GM18505 (cell line): Measurements from ENCODE around the gene DCAF12.
"Not testable (repeated sequence)": the region's sequence is repeated elsewhere in the genome, so short reads cannot be mapped to it uniquely, and the experiment has no call there.

ENCODE experiments used
- ATAC-seq: cut with Tn5 transposase; IDR thresholded peaks from one replicate; pipeline ENCODE4 v1.9.1; 2021; ENCODE audit not compliant: unreplicated experiment
- POLR2A ChIP-seq: IDR thresholded peaks from 4 replicates; pipeline ENCODE4 v1.6.1; 2011; ENCODE audit warnings: borderline replicate concordance; ENCODE audit not compliant: insufficient read depth, insufficient read length; ENCODE audit errors: extremely low read depth

DCAF12 gene

DNA sequence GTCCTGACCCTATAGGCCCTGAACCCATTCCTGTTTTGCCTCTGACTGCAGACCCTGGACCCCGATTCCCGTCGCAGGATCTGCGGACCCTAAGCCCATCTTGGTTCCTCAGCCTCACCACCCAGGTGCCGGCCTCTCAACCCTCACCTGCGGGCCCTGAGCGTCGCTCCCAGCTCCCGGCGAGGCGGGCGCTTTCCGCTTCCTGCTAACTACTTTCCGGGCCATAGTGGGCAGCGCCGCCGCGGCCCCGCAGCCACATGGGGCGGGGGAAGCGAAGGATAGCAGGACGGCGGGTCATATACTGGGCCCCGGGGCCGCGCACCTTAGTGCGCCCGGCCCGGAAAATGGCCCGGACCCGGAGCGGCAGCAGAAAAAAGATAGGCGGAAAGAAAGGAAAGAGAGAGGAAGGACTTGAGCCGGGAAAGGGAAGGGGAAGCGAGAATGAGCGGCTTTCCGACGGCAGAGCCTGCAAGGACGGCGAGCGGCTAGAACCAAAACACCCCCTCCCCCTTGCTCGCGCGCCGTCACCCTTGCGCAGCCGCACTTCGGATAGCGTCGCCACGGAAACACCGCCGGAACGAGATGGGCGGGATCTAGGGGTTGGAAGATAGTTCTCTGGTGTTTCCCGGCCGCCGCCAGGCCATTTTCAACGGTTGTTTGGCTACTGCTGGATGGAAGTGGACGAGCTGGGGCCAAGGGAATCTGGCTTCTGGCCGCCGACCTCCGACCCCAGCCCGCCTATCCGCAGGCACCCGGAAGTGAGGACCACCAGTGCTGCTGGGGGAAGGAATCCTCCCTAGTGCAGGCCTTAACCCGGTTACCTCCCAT is at the start of gene DCAF12:
Gene DCAF12, minus strand, starts transcription at position 492 of the 828 bp plus-strand sequence. Its CDS starts 267 bp downstream, at position 225.
- peak; percentile 79 for ATAC-seq
- peak; percentile 80 for TF ChIP-seq POLR2A

DNA sequence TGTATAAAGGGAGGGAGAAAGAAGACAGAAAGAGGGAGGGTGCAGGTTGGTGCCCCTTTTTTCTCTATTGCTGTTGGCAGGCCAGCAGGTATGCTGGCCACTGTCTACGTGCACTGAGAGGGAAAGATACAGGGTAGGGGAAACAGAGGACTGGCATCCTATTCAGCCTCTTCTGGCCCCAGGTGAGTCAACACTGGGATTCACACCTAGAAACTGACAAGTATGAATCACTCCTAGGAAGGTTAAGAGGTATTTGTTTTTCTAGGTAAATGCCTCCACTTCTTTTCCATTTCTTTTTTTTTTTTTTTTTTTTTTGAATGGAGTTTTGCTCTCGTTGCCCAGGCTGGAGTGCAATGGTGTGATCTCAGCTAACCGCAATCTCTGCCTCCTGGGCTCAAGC is 49.6 kb upstream of the DCAF12 start:
- no peak for ATAC-seq
- TF ChIP-seq POLR2A: no peak

DNA sequence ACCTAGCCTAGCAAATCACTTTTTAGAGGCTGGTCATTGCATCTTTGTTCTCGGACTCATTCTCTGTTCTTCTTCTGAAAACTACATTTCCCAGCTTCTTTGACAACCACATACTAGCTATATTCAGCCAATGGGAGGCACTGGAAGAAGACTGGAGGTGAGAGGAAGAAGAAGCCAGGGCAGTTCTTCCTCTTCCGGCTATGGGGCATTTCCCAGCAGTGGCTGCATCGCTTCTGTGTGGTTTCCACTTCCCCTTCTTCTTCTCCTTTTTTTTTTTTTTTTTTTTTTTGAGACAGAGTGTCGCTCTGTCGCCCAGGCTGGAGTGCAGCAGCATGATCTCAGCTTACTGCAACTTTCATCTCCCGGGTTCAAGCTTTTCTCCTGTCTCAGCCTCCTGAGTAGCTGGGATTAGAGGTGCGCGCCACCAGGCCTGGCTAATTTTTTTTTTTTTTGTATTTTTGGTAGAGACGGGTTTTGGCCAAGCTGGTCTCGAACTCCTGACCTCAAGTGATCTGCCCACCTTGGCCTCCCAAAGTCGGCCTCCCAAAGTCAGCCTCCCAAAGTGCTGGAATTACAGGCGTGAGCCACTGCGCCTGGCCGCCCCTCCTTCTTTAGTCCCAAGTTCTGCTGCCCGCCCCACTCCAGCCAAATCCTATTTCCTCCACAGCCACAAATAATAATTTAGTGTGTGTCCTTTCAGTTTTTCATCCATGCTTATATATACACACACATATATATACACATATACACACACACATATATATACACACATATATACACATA is 45.4 kb upstream of the DCAF12 start:
- TF ChIP-seq POLR2A: no peak
- ATAC-seq: no peak

DNA sequence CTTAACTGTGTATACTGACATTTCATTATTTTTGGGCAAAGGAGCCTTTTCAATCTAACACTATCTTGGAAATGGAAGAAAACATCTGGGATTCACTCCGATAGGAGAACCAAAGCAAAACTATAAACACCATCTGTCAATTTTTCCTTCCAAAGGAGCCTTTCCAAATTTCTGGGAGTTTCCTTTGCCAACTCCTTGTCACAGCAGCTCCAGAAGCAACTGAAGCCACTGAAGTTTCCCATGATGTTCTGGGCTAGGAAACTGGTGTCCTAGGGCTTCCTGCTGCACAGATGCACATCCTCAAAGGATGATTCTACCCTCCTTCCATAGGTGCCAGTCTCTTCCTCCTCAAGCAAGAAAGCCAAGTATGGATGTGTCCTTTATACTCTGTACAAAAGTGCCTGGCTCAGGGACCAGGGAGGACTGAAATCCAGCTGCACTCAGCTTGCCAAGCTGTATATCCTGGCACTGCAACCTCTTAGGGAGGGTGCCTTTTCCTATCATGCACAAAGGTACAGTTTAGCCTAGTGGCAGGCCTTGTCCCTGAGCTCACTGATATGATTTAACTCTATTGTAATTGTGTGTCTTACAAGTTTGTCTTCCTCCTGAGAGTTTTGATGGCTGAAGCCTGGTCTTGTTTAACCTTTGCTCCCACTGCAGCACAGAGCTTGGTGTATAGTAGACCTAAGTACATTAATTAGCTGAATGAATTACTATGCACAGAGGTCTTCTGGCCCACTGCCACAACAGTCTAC is 43.9 kb upstream of the DCAF12 start:
- no peak for ATAC-seq

DNA sequence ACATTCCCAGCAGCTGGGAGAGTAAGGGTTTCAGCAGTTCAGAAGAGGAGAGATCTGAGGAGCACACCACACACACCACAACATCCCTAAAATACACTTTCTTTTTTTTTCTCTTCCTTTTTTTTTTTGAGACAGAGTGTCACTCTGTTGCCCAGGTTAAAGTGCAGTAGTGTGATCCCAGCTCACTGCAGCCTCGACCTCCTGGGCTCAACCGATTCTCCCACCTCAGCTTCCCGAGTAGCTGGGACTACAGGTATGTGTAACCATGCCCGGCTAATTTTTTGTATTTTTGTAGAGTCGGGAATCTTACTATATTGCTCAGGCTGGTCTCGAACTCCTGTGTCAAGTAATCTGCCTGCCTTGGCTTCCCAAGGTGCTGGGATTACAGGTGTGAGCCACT is 42.6 kb upstream of the DCAF12 start:
- TF ChIP-seq POLR2A: no peak
- ATAC-seq: no peak

More for the DNA sequence above, 43.9 kb upstream of the DCAF12 start:
- no peak for TF ChIP-seq POLR2A

DNA sequence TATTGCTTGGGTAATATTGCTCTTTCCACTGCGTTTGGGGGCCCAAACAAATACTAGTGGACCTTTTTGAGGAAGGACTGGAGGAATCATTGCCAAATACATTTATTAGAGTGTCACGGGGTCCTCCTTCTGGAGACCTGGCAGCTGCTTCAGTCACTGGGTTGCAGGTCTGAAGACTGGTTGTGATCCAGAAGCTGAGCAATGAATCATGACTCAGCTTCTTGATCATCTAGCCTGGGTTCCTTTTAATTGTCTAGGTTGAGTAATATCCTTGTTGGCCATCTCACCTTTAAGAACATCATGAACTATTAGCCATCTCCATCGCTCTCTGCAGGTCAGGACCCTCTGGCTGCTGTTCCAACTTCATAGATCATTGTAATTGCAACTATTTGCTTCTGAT is 36.9 kb upstream of the DCAF12 start:
- TF ChIP-seq POLR2A: no peak
- ATAC-seq: no peak

DNA sequence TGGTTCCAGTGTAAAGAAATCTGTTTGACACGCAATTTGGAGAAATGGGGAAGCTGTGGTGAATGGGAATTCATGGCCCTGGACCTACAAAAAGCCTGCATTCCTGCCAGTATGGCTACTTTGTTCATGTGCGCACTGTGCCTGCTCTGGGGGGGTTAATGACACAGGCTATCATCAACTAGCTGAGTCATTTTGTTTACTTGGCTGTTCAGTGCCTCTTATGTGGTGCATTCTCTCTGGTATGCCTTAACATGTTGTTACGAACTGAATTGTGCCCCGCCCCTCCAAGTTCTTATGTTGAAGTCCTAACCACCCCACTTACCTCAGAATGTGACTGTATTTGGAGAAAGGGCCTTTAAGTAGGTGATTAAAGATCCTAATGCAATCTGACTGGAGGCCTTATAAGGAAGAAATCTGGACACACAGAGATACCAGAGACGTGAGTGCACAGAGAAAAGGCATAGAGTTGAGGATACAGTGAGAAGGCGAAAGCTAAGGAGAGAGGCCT is 31.9 kb upstream of the DCAF12 start:
- TF ChIP-seq POLR2A: no peak
- no peak for ATAC-seq

DNA sequence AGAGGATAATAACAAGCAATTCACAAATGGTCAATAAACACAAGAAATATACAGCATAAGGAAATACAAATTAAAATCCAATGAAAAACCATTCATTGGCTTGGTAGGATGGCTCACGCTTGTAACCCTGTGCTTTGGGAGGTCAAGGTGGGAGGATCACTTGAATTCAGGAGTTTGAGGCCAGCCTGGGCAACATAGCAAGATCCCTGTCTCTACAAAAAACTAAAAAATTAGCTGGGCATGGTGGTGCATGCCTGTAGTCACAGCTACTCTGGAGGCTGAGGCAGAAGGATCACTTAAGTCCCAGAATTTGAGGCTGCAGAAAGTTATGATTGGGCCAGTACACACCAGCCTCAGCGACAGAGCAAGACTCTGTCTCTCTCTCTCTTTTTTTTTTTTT is 31.4 kb upstream of the DCAF12 start:
- ATAC-seq: no peak
- TF ChIP-seq POLR2A: no peak

DNA sequence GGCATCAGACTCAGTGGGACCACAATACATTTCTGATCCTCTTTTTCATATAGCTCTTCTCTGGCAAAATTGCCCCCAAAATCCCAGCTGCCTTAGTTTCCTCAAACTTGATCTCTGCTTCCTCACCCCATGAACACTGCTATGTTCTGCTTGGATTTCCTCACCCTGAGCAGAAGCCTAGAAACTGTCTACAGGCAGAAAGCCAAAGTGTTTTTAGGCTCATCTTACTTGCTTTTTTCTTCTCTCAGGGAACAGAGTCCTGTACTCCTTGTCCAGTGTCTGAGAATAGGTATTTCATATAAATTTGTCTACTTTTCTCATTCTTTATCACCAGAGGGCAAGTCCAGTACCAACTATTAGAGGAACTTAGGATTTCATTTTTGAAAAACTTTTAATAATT is 30.8 kb upstream of the DCAF12 start:
- no peak for ATAC-seq
- no peak for TF ChIP-seq POLR2A

DNA sequence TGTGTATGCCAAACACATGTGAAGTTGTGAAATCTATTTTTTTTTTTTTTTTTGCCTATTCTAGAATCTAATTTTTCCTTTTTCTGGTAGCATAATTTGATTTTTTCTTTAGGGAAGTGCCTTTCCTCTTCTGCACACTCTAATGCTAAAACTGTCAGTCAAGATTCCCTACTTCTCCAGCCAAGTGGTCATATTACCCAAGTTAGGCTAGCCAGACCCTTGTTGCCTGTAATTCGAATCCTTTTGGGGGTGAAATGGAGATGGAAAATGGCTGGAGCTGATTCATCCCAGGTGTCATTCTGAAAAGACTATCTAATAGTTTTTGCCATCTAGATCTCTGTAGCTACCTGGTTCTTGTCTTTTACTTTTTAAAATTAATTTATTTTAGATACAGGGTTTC is 27.6 kb upstream of the DCAF12 start:
- ATAC-seq: no peak
- TF ChIP-seq POLR2A: no peak

DNA sequence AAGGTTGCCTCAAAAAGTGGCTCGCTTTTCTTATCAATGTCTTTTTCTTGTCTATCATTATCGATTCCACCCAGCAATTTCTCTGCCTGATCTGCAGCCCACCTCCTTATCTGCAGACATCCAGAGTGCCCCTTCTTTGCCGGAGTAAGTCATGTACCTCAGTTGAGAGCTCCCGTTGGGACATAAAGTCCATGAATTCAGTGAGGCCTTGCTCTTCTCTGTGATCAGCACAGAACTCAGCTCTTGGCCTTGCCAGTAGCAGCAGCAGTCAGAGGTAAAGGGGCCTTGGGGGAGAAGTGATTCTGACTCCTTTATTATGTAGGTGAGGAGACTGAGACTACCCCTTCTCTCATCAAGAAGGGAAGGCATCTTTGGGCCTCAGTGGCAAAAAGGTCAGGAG is 24.9 kb upstream of the DCAF12 start:
- TF ChIP-seq POLR2A: no peak
- no peak for ATAC-seq

DNA sequence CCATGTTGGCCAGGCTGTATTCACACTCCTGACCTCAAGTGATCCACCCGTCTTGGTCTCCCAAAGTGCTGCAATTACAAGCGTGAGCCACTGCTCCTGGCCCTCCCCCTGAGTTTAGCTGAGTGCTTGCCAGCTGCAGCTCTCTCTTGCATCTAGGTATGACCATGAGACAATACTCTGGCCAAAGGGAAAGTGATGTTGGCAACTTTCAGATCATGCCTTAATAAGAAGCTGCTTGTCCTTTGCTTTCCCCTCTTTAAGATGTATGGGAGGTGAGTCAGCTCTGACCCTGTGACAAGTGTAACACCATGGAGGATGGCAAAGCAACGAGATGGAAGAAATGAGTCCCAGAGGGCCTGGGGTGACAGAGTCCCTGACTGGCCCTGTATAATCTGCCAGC is 18.7 kb upstream of the DCAF12 start:
- TF ChIP-seq POLR2A: no peak
- ATAC-seq: no peak

DNA sequence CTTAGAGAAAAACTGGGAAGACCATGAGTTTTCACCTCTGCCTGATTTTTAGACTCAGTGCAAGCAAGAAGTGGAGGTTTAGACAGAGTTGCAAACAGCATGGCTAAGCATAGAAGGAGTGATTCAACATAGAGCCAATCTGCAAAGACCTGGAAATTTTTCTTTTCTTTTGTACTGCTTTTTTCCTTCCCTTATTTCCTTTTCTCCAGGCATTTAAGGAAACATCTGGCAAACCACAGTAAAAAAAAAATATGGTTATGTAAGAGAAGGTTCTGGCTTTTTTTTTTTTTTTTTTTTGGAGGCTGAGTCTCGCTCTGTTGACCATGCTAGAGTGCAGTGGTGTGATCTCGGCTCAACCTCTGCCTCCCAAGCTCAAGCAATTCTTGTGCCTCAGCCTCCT is 16.6 kb upstream of the DCAF12 start:
- TF ChIP-seq POLR2A: no peak
- ATAC-seq: no peak

DNA sequence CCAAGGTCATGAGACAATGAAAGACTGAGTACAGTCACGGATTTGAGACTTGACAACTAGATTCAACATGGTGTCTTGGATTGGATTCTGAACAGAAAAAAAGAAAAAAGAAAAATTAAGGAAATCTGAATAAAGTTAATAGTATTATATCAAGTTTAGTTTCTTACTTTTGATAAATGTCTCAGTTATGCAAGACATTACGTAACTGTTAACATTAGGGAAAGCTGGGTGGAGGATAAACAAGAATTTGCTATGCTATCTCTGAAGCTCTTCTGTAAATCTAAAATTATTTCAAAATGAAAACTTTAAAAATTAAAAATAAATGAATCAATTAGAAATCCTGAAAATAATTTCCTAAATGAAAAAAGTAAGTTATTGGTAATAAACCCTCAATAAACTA is 14.4 kb upstream of the DCAF12 start:
- no peak for TF ChIP-seq POLR2A
- no peak for ATAC-seq

DNA sequence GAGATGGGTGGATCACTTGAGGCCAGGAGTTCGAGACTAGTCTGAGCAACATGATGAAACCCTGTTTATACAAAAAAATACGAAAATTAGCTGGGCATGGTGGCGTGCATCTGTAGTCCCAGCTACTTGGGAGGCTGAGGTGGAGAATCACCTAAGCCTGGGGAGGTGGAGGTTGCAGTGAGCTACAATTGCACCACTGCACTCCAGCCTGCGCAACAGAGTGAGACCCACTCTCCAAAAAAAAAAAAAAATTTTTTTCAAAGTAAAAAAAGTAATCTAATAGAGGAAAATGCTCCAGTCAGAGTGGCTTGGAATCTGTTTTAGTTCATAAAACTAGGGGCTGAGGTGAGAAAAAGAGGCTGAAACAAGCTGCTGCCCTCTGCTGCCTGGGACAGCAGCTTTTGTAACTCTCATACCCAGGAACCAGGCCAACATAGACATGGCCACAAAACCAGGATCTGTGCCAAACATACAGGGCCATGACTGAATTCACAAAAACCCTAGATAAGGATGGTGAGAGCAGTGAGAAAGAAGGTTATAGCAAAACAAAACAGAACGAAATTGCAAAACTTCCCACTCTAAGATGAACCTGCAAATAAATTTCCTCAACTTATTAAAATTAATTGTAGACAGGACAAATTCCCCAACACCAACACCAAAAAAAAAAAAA is 13.1 kb upstream of the DCAF12 start:
- TF ChIP-seq POLR2A: no peak
- ATAC-seq: no peak

DNA sequence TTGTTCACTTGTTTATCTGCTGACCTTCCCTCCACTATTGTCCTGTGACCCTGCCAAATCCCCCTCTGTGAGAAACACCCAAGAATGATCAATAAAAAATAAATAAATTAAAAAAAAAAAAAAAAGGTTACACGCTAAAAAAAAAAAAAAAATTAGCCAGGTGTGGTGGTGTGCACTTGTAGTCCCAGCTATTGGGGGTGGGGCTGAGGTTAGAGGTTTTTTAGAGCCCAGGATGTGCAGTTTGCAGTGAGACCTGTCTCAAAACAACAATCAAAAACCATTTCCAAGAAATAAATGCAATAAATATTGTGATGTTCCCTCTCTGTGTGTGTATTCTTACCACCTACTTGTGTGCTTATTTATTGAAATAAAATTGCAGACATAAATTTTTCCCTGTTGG is 12.1 kb upstream of the DCAF12 start:
- ATAC-seq: not testable (repeated sequence)
